Panc1 (cell line): ENCODE results near the gene UQCRFS1. TPM values are rescaled to one million over a fixed set of nuclear protein-coding genes. Genes with fewer than 3 reads are reported as not detected.

Experiments
- ATAC-seq: fragments of 200-7000 bp; cut with Tn5 transposase; 2 replicates; pipeline ENCODE4 v1.9.1; 2020; ENCODE audit warnings: mild to moderate bottlenecking, moderate library complexity
- BruUV-seq: library from RNA; stranded (reverse); fragments of 400-500 nt; replicated peaks from 2 replicates; lab custom pipeline; 2021; lab: Mats Ljungman, UMichigan
- CTCF ChIA-PET: fragments of 300-600 bp; sonication (Branson Sonifier 250); formaldehyde crosslinking; loops from one replicate; lab custom pipeline; 2022; ENCODE audit warnings: antibody characterized with exemption; lab: Charles Lee
- POLR2A ChIA-PET: fragments of 300-600 bp; sonication (Branson Sonifier 250); formaldehyde crosslinking; loops from one replicate; lab custom pipeline; 2022; ENCODE audit warnings: antibody characterized with exemption; lab: Charles Lee
- DNase-seq: peaks from one replicate; pipeline ENCODE4 v3.0.0-alpha.2; 2010; ENCODE audit warnings: low read depth, low spot score
- H3K27ac ChIP-seq: 2 replicates; pipeline ENCODE4 v1.5.1; 2011; ENCODE audit warnings: mild to moderate bottlenecking, low read length, inconsistent platforms
- H3K27me3 ChIP-seq: fragments of 200-500 bp; sonication (Bioruptor generic); 2 replicates; pipeline ENCODE4 v1.6.0; 2014; ENCODE audit warnings: low read length, inconsistent platforms; ENCODE audit not compliant: control insufficient read depth, insufficient read depth
- H3K36me3 ChIP-seq: fragments of 200-500 bp; sonication (Bioruptor generic); 2 replicates; pipeline ENCODE4 v1.5.1; 2014; ENCODE audit warnings: inconsistent platforms, mild to moderate bottlenecking, low read length, moderate library complexity; ENCODE audit not compliant: control insufficient read depth, insufficient read depth
- H3K4me1 ChIP-seq: 2 replicates; pipeline ENCODE4 v1.5.1; 2011; ENCODE audit warnings: inconsistent platforms, mild to moderate bottlenecking, low read length, moderate library complexity; ENCODE audit not compliant: control insufficient read depth, insufficient read depth
- H3K4me3 ChIP-seq, 2 experiments: 2 replicates each; pipeline ENCODE4 v1.5.1; 2011 to 2012; ENCODE audit warnings: low read depth in 2 of 2, low read length in 2 of 2, mild to moderate bottlenecking in 2 of 2, inconsistent platforms in 1 of 2, moderate library complexity in 1 of 2
- H3K9me3 ChIP-seq: fragments of 200-500 bp; sonication (Bioruptor generic); 2 replicates; pipeline ENCODE4 v1.5.1; 2014; ENCODE audit warnings: low read depth, mild to moderate bottlenecking, inconsistent platforms, low read length, moderate library complexity; ENCODE audit not compliant: control insufficient read depth, insufficient read depth
- CTCF ChIP-seq: fragments of 450-650 bp; IDR thresholded peaks from 2 replicates; pipeline ENCODE4 v1.5.1; 2017; ENCODE audit warnings: mild to moderate bottlenecking
- POLR2AphosphoS5 ChIP-seq: IDR thresholded peaks from 2 replicates; pipeline ENCODE4 v1.6.1; 2012; ENCODE audit warnings: mild to moderate bottlenecking, low read depth, low read length, moderate library complexity
- REST ChIP-seq, 2 experiments: IDR thresholded peaks; 2 replicates each; pipeline ENCODE4 v1.6.1; 2011 to 2012; ENCODE audit warnings: low read depth in 2 of 2, control low read depth in 1 of 2, low read length in 1 of 2, mild to moderate bottlenecking in 1 of 2, moderate library complexity in 1 of 2; ENCODE audit not compliant: insufficient read depth in 1 of 2
- SIN3A ChIP-seq: IDR thresholded peaks from 2 replicates; pipeline ENCODE4 v1.6.1; 2012; ENCODE audit warnings: low read depth, mild to moderate bottlenecking, low read length, moderate library complexity, borderline replicate concordance; ENCODE audit not compliant: insufficient read depth
- TCF7L2 ChIP-seq: IDR thresholded peaks from 2 replicates; pipeline ENCODE4 v1.6.1; 2011; ENCODE audit warnings: mild to moderate bottlenecking, low read depth, low read length, inconsistent platforms
- in situ Hi-C: cut with HindIII; loops from 2 replicates; pipeline ENCODE4 v1.10.0; 2016; ENCODE audit warnings: low sequenced_read_pairs, low pct_unique_long_range_greater_than_20kb
- intact Hi-C: fragments of 100-400 bp; cut with micrococcal nuclease; formaldehyde crosslinking; loops from one replicate; pipeline ENCODE4 v1.10.0; 2022; ENCODE audit not compliant: unreplicated experiment
- total RNA-seq: library from RNA; stranded (reverse); gene quantifications from one replicate; pipeline ENCODE4 v1.2.1, GENCODE V29; 2021; ENCODE audit not compliant: unreplicated experiment

UQCRFS1 gene
- total RNA-seq, 1 experiment from 2014 or later = 70.0 TPM

- no peaks in the 10 kb centered on the region for H3K36me3 ChIP-seq
These were observed 50.3 kb downstream of the UQCRFS1 start for GRCh38 chr19:29162694-29163093.

GRCh38 chr19:29155683-29156082 lies 57.3 kb downstream of the UQCRFS1 start:
- H3K9me3 ChIP-seq = 0 out of 2 replicates have a peak, but pooled peaks cover 6% of the 10 kb centered on the region
- ChIA-PET POLR2A (no interaction called here), CTCF (no interaction called here)
- intact Hi-C loops (no loop called here), in situ Hi-C loops (no loop called here)
- TF ChIP-seq CTCF (no peak), TCF7L2 (no peak), POLR2AphosphoS5 (no peak), SIN3A (no peak), REST (IDR thresholded peaks at IDR 0.05; ENCODE audit: insufficient read depth in 1 of 2, low read depth in 2 of 2, low read length in 1 of 2) (no peak)
- DNase-seq (no peak), ATAC-seq (no peak)
- H3K27me3 ChIP-seq = peaks cover 12% of the 10 kb centered on the region
- no peak overlapping the region for H3K27ac ChIP-seq
- no TSS peak for BruUV-seq
- H3K4me1 ChIP-seq = no peaks in the 10 kb centered on the region
- H3K36me3 ChIP-seq = no peaks in the 10 kb centered on the region
- no peak overlapping the region for H3K4me3 ChIP-seq

More at GRCh38 chr19:29162694-29163093, 50.3 kb downstream of the UQCRFS1 start:
- ATAC-seq = no peak
- Histone ChIP-seq H3K4me3 (no peak overlapping the region), H3K4me1 (no peaks in the 10 kb centered on the region), H3K27ac (no peak overlapping the region), H3K27me3 (peaks cover 1% of the 10 kb centered on the region; the same call in 1 of the 2 replicates), H3K9me3 (no peaks in the 10 kb centered on the region)
- intact Hi-C loops (no loop called here), in situ Hi-C loops (no loop called here)
- TF ChIP-seq REST (IDR thresholded peaks at IDR 0.05; ENCODE audit: insufficient read depth in 1 of 2, low read depth in 2 of 2, low read length in 1 of 2) = no peak
- BruUV-seq = no TSS peak
- ChIA-PET POLR2A (no interaction called here), CTCF (no interaction called here)
- no peak for DNase-seq
